ENCODE data around the gene MYL5. TPM values are rescaled to one million over a fixed set of nuclear protein-coding genes. Genes with fewer than 3 reads are reported as not detected.

Gene MYL5
- total and polyA plus RNA-seq, 2 of the 13 experiments (the other 11 are each of a cell fraction or from before 2014, with no cell fraction given), result 6.5 to 16.0 TPM

DNA sequence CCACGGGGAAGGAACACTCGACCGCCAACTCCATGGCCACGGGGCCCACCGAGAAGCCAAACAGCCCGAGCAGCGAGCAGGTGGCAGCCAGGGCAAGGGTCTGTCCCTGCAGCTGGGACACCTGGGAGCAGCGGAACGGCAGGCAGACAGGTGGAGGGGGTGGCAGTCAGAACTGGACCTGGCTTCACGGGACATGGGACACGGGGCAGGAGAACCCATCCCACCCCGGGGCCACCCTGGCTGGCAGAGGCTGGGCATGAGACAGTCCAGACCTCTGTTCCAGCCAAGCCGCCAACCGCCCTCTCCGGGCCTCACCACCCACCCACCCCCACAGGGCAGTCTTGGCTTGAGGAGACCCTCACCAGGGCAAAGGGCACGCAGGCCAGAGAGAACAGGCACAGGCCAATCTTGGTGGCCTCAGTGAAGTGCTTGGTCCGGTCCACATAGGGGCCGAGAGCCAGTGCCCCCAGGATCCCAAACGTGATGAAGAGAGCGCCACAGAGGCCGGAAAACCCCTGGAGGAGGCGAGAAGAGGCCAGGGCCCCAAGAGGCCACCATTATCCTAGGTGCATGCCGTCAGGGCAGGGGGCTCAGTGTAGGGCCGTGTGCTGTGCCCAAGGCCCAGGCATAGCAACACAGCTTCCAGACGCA is 9.0 kb downstream of the MYL5 start (continued):
- TF ChIP-seq, protein P1, sequence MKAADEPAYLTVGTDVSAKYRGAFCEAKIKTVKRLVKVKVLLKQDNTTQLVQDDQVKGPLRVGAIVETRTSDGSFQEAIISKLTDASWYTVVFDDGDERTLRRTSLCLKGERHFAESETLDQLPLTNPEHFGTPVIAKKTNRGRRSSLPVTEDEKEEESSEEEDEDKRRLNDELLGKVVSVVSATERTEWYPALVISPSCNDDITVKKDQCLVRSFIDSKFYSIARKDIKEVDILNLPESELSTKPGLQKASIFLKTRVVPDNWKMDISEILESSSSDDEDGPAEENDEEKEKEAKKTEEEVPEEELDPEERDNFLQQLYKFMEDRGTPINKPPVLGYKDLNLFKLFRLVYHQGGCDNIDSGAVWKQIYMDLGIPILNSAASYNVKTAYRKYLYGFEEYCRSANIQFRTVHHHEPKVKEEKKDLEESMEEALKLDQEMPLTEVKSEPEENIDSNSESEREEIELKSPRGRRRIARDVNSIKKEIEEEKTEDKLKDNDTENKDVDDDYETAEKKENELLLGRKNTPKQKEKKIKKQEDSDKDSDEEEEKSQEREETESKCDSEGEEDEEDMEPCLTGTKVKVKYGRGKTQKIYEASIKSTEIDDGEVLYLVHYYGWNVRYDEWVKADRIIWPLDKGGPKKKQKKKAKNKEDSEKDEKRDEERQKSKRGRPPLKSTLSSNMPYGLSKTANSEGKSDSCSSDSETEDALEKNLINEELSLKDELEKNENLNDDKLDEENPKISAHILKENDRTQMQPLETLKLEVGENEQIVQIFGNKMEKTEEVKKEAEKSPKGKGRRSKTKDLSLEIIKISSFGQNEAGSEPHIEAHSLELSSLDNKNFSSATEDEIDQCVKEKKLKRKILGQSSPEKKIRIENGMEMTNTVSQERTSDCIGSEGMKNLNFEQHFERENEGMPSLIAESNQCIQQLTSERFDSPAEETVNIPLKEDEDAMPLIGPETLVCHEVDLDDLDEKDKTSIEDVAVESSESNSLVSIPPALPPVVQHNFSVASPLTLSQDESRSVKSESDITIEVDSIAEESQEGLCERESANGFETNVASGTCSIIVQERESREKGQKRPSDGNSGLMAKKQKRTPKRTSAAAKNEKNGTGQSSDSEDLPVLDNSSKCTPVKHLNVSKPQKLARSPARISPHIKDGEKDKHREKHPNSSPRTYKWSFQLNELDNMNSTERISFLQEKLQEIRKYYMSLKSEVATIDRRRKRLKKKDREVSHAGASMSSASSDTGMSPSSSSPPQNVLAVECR (CRISPR knock-in tag; IDR thresholded peaks at IDR 0.05; ENCODE audit: borderline replicate concordance), result 0 out of 2 replicates have a peak, but pooled peaks have one; percentile 44
- TF ChIP-seq LCORL (IDR thresholded peaks at IDR 0.05) (no peak), LCORL (CRISPR knock-in tag; IDR thresholded peaks at IDR 0.05) (0 out of 2 replicates have a peak, but pooled peaks have one; percentile 33), RBM39 (IDR thresholded peaks at IDR 0.05; ENCODE audit: low read depth, low read length, poor library complexity, severe bottlenecking) (peak; percentile 7), KMT2A (CRISPR knock-in tag; IDR thresholded peaks at IDR 0.05) (no peak), SRSF9 (IDR thresholded peaks at IDR 0.05; ENCODE audit: borderline replicate concordance, insufficient read depth, low read depth, low read length, poor library complexity, severe bottlenecking) (no peak), KLF15 (CRISPR knock-in tag; IDR thresholded peaks at IDR 0.05; ENCODE audit: borderline replicate concordance) (no peak), PHF21A (CRISPR knock-in tag; IDR thresholded peaks at IDR 0.05) (no peak), CHCHD3 (CRISPR knock-in tag; IDR thresholded peaks at IDR 0.05) (no peak), ZSCAN9 (CRISPR knock-in tag; IDR thresholded peaks at IDR 0.05; ENCODE audit: borderline replicate concordance) (no peak), HNRNPLL (IDR thresholded peaks at IDR 0.05; ENCODE audit: low read depth, low read length, poor library complexity, severe bottlenecking) (no peak), CHD4 (IDR thresholded peaks at IDR 0.05; ENCODE audit: borderline replicate concordance, low read length) (no peak), ZNF577 (CRISPR knock-in tag; IDR thresholded peaks at IDR 0.05; ENCODE audit: borderline replicate concordance, low read depth) (no peak), MBNL3 (CRISPR knock-in tag; conservative IDR thresholded peaks at IDR 0.05) (no peak)
- TF ChIP-seq, protein P2, sequence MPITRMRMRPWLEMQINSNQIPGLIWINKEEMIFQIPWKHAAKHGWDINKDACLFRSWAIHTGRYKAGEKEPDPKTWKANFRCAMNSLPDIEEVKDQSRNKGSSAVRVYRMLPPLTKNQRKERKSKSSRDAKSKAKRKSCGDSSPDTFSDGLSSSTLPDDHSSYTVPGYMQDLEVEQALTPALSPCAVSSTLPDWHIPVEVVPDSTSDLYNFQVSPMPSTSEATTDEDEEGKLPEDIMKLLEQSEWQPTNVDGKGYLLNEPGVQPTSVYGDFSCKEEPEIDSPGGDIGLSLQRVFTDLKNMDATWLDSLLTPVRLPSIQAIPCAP (CRISPR knock-in tag; IDR thresholded peaks at IDR 0.05; ENCODE audit: low read depth), result no peak
- TF ChIP-seq, protein P3, sequence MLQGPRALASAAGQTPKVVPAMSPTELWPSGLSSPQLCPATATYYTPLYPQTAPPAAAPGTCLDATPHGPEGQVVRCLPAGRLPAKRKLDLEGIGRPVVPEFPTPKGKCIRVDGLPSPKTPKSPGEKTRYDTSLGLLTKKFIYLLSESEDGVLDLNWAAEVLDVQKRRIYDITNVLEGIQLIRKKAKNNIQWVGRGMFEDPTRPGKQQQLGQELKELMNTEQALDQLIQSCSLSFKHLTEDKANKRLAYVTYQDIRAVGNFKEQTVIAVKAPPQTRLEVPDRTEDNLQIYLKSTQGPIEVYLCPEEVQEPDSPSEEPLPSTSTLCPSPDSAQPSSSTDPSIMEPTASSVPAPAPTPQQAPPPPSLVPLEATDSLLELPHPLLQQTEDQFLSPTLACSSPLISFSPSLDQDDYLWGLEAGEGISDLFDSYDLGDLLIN (CRISPR knock-in tag; IDR thresholded peaks at IDR 0.05; ENCODE audit: borderline replicate concordance), result no peak
- TF ChIP-seq, protein P4, sequence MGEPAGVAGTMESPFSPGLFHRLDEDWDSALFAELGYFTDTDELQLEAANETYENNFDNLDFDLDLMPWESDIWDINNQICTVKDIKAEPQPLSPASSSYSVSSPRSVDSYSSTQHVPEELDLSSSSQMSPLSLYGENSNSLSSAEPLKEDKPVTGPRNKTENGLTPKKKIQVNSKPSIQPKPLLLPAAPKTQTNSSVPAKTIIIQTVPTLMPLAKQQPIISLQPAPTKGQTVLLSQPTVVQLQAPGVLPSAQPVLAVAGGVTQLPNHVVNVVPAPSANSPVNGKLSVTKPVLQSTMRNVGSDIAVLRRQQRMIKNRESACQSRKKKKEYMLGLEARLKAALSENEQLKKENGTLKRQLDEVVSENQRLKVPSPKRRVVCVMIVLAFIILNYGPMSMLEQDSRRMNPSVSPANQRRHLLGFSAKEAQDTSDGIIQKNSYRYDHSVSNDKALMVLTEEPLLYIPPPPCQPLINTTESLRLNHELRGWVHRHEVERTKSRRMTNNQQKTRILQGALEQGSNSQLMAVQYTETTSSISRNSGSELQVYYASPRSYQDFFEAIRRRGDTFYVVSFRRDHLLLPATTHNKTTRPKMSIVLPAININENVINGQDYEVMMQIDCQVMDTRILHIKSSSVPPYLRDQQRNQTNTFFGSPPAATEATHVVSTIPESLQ (CRISPR knock-in tag; conservative IDR thresholded peaks at IDR 0.05), result no peak
- TF ChIP-seq, protein P5, sequence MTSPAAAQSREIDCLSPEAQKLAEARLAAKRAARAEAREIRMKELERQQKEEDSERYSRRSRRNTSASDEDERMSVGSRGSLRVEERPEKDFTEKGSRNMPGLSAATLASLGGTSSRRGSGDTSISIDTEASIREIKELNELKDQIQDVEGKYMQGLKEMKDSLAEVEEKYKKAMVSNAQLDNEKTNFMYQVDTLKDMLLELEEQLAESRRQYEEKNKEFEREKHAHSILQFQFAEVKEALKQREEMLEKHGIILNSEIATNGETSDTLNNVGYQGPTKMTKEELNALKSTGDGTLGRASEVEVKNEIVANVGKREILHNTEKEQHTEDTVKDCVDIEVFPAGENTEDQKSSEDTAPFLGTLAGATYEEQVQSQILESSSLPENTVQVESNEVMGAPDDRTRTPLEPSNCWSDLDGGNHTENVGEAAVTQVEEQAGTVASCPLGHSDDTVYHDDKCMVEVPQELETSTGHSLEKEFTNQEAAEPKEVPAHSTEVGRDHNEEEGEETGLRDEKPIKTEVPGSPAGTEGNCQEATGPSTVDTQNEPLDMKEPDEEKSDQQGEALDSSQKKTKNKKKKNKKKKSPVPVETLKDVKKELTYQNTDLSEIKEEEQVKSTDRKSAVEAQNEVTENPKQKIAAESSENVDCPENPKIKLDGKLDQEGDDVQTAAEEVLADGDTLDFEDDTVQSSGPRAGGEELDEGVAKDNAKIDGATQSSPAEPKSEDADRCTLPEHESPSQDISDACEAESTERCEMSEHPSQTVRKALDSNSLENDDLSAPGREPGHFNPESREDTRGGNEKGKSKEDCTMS (CRISPR knock-in tag; conservative IDR thresholded peaks at IDR 0.05), result no peak
